Measurements from ENCODE around the gene YLPM1.
A peak's percentile ranks its signal among the peaks of the same experiment; 100 is the strongest.

Gene YLPM1

GRCh38 chr14:74866708-74867389 lies 103.7 kb downstream of the YLPM1 start:
- peak in 1 of 56 donors; percentile 11 for DNase-seq

- DNase-seq: peak in 28 of 56 donors; percentile 5 to 55 (median 19)
These were observed 104.6 kb downstream of the YLPM1 start for GRCh38 chr14:74867673-74868072.

- DNase-seq: no peak
These were observed 105.6 kb downstream of the YLPM1 start for GRCh38 chr14:74868739-74869138.

- DNase-seq: no peak
These were observed 108.7 kb downstream of the YLPM1 start for GRCh38 chr14:74871819-74872218.

- no peak for DNase-seq
These were observed 112.1 kb downstream of the YLPM1 start for GRCh38 chr14:74875204-74875603.

GRCh38 chr14:74875941-74876913 lies 113.1 kb downstream of the YLPM1 start, which contains the start of gene PROX2:
PROX2 (minus strand) TSS chr14:74876145; CDS start chr14:74863834, 12,311 bp downstream.
- peak in 7 of 56 donors; percentile 2 to 27 (median 8) for DNase-seq

- no peak for DNase-seq
These were observed 116.5 kb downstream of the YLPM1 start for GRCh38 chr14:74879427-74880182.

GRCh38 chr14:74881431-74882102 lies 118.5 kb downstream of the YLPM1 start, which contains the start of gene DLST:
DLST (plus strand) TSS chr14:74881916; CDS start chr14:74881954, 38 bp downstream.
- DNase-seq: peak in 53 of 56 donors; percentile 37 to 89 (median 78)

GRCh38 chr14:74882103-74882920 lies 119.2 kb downstream of the YLPM1 start:
- DNase-seq: peak in 20 of 56 donors; percentile 15 to 67 (median 54)

Data from nucleus accumbens (tissue), 56 donors.